Activated T-cell treated with anti-CD3 and anti-CD28 coated beads, Interleukin-2, amount 50 U/mL, for 24 hours (primary cell): ENCODE results near the gene DNAJB11.
A peak's percentile ranks its signal among the peaks of the same experiment; 100 is the strongest.
"Not testable (repeated sequence)": the region's sequence is repeated elsewhere in the genome, so short reads cannot be mapped to it uniquely, and the experiment has no call there.

ENCODE experiments used
- DNase-seq: peaks from one replicate; pipeline ENCODE4 v3.0.0-alpha.2; 2020
- H3K27ac Mint-ChIP-seq: 2 replicates; pipeline ENCODE4 v1.8.0; 2020; ENCODE audit warnings: mild to moderate bottlenecking, mixed read lengths
- H3K27me3 Mint-ChIP-seq: 2 replicates; pipeline ENCODE4 v1.8.0; 2020; ENCODE audit warnings: mixed read lengths
- H3K36me3 Mint-ChIP-seq: 2 replicates; pipeline ENCODE4 v1.8.0; 2020; ENCODE audit warnings: low read depth, mixed read lengths
- H3K4me1 Mint-ChIP-seq: 2 replicates; pipeline ENCODE4 v1.8.0; 2020; ENCODE audit warnings: low read depth, mixed read lengths
- H3K4me3 Mint-ChIP-seq: 2 replicates; pipeline ENCODE4 v1.8.0; 2020; ENCODE audit warnings: mild to moderate bottlenecking, moderate library complexity, mixed read lengths
- H3K9me3 Mint-ChIP-seq: 2 replicates; pipeline ENCODE4 v1.8.0; 2020; ENCODE audit warnings: mixed read lengths

Gene DNAJB11

GRCh38 chr3:186571644-186572013 is 1.1 kb downstream of the DNAJB11 start:
- peak overlapping the region; percentile 98 for H3K27ac Mint-ChIP-seq
- no peak for DNase-seq
- no peaks in the 10 kb centered on the region for H3K9me3 Mint-ChIP-seq
- no peaks in the 10 kb centered on the region for H3K27me3 Mint-ChIP-seq
- H3K4me1 Mint-ChIP-seq, result peaks cover 53% of the 10 kb centered on the region
- H3K36me3 Mint-ChIP-seq, result peaks cover 76% of the 10 kb centered on the region
- peak overlapping the region; percentile 94 for H3K4me3 Mint-ChIP-seq

GRCh38 chr3:186577521-186577920 is 7.0 kb downstream of the DNAJB11 start:
- Mint-ChIP-seq H3K27me3 (no peaks in the 10 kb centered on the region), H3K36me3 (peaks cover 97% of the 10 kb centered on the region), H3K9me3 (no peaks in the 10 kb centered on the region), H3K27ac (no peak overlapping the region), H3K4me1 (peaks cover 34% of the 10 kb centered on the region), H3K4me3 (no peak overlapping the region)
- DNase-seq, result no peak

GRCh38 chr3:186580785-186581184 is 10.3 kb downstream of the DNAJB11 start:
- H3K9me3 Mint-ChIP-seq, result no peaks in the 10 kb centered on the region
- H3K4me1 Mint-ChIP-seq, result peaks cover 13% of the 10 kb centered on the region
- peaks cover 96% of the 10 kb centered on the region for H3K36me3 Mint-ChIP-seq
- H3K27ac Mint-ChIP-seq, result no peak overlapping the region
- no peak overlapping the region for H3K4me3 Mint-ChIP-seq
- H3K27me3 Mint-ChIP-seq, result no peaks in the 10 kb centered on the region
- DNase-seq, result no peak

GRCh38 chr3:186582541-186582940 is 12.0 kb downstream of the DNAJB11 start:
- peaks cover 86% of the 10 kb centered on the region for H3K36me3 Mint-ChIP-seq
- no peak overlapping the region for H3K27ac Mint-ChIP-seq
- H3K9me3 Mint-ChIP-seq, result no peaks in the 10 kb centered on the region
- peaks cover 4% of the 10 kb centered on the region for H3K4me1 Mint-ChIP-seq
- no peak for DNase-seq
- H3K4me3 Mint-ChIP-seq, result no peak overlapping the region
- H3K27me3 Mint-ChIP-seq, result no peaks in the 10 kb centered on the region

- no peak for DNase-seq
- Mint-ChIP-seq H3K4me1 (peaks cover 7% of the 10 kb centered on the region), H3K27me3 (no peaks in the 10 kb centered on the region), H3K9me3 (no peaks in the 10 kb centered on the region), H3K4me3 (no peak overlapping the region), H3K27ac (no peak overlapping the region), H3K36me3 (peaks cover 77% of the 10 kb centered on the region)
These were observed 13.3 kb downstream of the DNAJB11 start for GRCh38 chr3:186583831-186584230.

DNA sequence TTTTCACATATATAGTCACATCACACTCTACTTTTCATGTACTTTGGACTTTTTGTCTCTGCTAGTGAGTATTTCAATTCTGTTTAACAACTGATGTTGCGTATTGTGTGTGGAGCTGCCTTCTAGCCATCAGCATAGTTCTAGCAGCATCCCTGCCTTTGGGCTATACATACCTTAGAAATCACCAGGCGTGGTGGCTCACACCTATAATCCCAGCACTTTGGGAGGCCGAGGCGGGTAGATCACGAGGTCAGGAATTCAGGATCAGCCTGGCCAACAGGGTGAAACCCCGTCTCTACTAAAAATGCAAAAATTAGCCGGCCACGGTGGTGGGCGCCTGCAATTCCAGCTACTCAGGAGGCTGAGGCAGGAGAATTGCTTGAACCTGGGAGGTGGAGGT is 15.7 kb downstream of the DNAJB11 start:
- Mint-ChIP-seq H3K4me1 (peaks cover 23% of the 10 kb centered on the region), H3K36me3 (peaks cover 54% of the 10 kb centered on the region)
- H3K27ac Mint-ChIP-seq, DNase-seq, H3K4me3 Mint-ChIP-seq, H3K27me3 Mint-ChIP-seq, H3K9me3 Mint-ChIP-seq: not testable (repeated sequence)

- H3K4me1 Mint-ChIP-seq, result peaks cover 23% of the 10 kb centered on the region
- DNase-seq, result no peak
- no peak overlapping the region for H3K27ac Mint-ChIP-seq
- peaks cover 45% of the 10 kb centered on the region for H3K36me3 Mint-ChIP-seq
- H3K4me3 Mint-ChIP-seq, result no peak overlapping the region
- H3K9me3 Mint-ChIP-seq, result no peaks in the 10 kb centered on the region
- H3K27me3 Mint-ChIP-seq, result no peaks in the 10 kb centered on the region
These were observed 16.7 kb downstream of the DNAJB11 start for GRCh38 chr3:186587183-186587582.

- Mint-ChIP-seq H3K27ac (no peak overlapping the region), H3K9me3 (no peaks in the 10 kb centered on the region), H3K4me3 (no peak overlapping the region), H3K27me3 (no peaks in the 10 kb centered on the region), H3K4me1 (peaks cover 23% of the 10 kb centered on the region), H3K36me3 (peaks cover 31% of the 10 kb centered on the region)
- no peak for DNase-seq
These were observed 18.1 kb downstream of the DNAJB11 start for GRCh38 chr3:186588632-186589031.

DNA sequence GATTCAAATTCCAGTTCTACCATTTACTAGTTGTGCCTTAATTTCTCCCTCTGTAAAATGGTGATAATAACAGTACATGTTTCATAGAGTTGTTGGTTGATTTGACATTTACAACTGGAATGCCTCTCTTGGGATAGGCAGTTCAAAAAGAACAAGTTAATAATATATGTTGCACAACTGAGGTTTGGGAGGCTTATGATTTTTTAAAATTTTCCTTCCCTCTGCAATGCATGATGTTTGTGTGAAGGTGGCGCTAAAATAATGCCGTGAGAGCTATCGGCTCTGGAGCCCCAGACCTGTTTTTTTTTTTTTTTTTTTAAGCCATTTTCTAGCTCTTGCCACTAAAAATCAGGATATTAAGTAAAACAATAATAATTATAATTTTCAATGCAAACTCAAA is 18.6 kb downstream of the DNAJB11 start:
- DNase-seq, result no peak

DNA sequence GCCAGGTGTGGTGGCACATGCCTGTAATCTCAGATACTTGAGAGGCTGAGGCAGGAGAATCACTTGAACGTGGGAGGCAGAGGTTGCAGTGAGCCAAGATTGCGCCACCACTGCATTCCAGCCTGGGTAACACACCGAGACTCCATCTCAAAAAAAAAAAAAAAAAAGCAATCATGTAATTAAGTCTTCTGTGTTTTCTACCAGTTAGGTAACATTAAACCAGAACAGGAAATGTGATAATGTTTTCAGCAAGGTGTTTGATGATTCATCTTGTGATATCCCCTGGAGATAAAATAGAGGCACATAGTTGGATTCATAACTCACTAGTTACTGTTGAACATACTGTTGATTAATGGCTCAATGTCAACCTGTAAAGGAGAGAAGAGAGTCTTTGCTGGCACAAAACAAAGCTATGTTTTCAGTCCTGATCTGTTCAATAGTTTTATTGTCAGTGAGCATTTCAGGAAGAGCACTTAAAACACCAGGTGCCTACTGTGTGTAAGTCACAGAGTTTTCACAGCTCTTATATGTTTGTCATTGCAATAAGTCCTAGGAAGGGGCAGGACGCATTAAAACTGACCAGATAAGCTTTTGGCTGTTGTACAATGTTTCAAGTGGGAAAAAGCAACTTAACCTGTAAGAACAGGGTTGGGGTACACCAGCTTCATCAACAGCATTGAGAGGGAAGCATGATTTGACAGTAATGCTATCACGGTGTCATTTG is 19.5 kb downstream of the DNAJB11 start:
- H3K27ac Mint-ChIP-seq, result peak overlapping the region; percentile 9
- H3K4me3 Mint-ChIP-seq, result no peak overlapping the region
- no peaks in the 10 kb centered on the region for H3K27me3 Mint-ChIP-seq
- H3K36me3 Mint-ChIP-seq, result peaks cover 18% of the 10 kb centered on the region
- no peaks in the 10 kb centered on the region for H3K9me3 Mint-ChIP-seq
- no peak for DNase-seq
- peaks cover 23% of the 10 kb centered on the region for H3K4me1 Mint-ChIP-seq

More for the DNA sequence above, 18.6 kb downstream of the DNAJB11 start:
- Mint-ChIP-seq H3K27me3 (no peaks in the 10 kb centered on the region), H3K36me3 (peaks cover 26% of the 10 kb centered on the region), H3K27ac (no peak overlapping the region), H3K4me1 (peaks cover 23% of the 10 kb centered on the region), H3K4me3 (no peak overlapping the region), H3K9me3 (no peaks in the 10 kb centered on the region)

DNA sequence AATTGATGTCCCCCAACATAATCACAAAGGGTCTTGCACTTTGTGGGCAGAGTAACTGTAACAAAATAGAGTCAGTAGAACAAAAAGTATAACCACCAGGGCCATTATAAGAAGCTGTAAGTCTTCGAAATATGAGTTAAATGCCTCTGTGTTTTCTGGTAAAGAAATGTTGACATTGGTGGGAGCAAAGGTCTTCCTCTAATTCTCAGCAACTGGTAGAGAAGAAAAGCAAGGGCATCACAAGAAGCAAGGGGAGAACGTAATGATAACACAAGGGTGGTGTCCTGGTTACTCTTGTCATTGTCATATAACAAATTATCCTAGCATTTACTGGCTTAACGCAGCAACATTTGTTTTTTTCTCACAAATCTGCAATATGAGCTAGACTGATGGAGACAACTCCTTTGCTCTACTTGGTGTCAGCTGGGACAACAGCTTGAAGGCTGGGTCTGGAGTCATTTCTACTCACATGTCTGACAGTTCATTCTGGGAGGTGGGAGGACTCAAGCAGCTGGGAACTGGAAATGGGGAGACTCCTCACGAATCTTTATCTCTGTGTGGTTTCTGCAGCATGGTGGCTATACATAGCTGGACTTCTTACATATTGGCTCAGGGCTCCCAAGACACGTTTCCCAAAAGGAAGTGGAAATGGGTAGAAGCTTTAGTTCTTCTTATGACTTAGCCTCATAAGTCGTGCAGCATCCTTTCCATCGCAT is 20.2 kb downstream of the DNAJB11 start:
- DNase-seq, result no peak
- H3K27ac Mint-ChIP-seq, result no peak overlapping the region

GRCh38 chr3:186592682-186593081 is 22.2 kb downstream of the DNAJB11 start:
- no peak overlapping the region for H3K27ac Mint-ChIP-seq
- DNase-seq, result no peak
- H3K4me1 Mint-ChIP-seq, result peaks cover 23% of the 10 kb centered on the region
- no peak overlapping the region for H3K4me3 Mint-ChIP-seq
- H3K9me3 Mint-ChIP-seq, result no peaks in the 10 kb centered on the region
- H3K27me3 Mint-ChIP-seq, result no peaks in the 10 kb centered on the region
- H3K36me3 Mint-ChIP-seq, result peaks cover 3% of the 10 kb centered on the region

More for the DNA sequence above, 20.2 kb downstream of the DNAJB11 start:
- Mint-ChIP-seq H3K27me3 (no peaks in the 10 kb centered on the region), H3K4me3 (no peak overlapping the region), H3K4me1 (peaks cover 23% of the 10 kb centered on the region), H3K36me3 (peaks cover 11% of the 10 kb centered on the region), H3K9me3 (no peaks in the 10 kb centered on the region)

DNA sequence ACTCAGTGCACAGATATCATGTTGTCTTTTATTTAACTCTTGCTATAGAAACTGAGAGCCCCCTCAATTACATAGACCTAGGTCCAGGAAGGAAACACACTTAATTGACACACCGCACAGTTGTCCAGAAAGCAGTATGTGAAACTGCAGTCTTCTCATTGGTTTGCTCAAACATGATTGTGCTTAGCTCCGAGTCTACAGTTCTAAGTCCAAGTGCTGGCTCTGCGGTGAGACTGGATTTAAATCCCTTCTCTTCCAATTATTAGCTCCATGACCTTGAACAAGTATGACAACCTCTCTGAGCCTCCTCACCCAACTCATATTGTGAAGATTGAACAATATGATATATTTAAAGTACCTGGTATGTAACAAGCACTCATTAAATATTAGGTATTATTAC is 23.3 kb downstream of the DNAJB11 start:
- no peak for DNase-seq
- Mint-ChIP-seq H3K4me3 (no peak overlapping the region), H3K27me3 (peaks cover 3% of the 10 kb centered on the region), H3K36me3 (no peaks in the 10 kb centered on the region), H3K27ac (no peak overlapping the region), H3K4me1 (peaks cover 16% of the 10 kb centered on the region), H3K9me3 (no peaks in the 10 kb centered on the region)

DNA sequence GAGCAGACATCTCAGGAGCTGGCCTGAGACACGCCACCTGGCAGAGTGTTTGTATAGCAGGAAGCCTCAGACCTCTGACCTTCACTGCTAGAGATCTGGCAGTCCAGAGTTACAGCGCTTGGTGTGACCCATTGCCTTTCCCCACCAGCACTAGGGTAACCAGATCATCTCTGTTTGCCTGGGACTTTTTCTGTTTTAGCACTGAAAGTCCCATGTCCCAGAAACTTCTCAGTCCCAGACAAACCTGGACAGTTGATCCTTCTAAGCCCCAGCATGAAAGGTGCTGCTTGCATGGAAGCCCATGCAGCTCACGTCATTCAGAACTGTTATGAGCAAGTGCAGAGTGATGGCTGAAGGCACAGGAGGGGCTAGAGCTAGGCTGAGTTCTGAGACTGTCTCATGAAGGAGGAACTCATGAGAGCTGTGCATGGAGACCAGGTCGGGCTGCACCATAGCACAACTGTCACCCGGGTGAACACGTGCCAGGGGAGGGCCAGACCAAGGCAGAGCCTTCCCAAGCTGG is 24.1 kb downstream of the DNAJB11 start:
- Mint-ChIP-seq H3K4me1 (peaks cover 10% of the 10 kb centered on the region), H3K4me3 (no peak overlapping the region), H3K9me3 (no peaks in the 10 kb centered on the region), H3K27me3 (peaks cover 3% of the 10 kb centered on the region), H3K27ac (no peak overlapping the region), H3K36me3 (no peaks in the 10 kb centered on the region)
- no peak for DNase-seq
